HUES64 (cell line): ENCODE results near the gene DNAAF1. TPM values are rescaled to one million over a fixed set of nuclear protein-coding genes. Genes with fewer than 3 reads are reported as not detected.

Source experiments
- H3K27ac ChIP-seq: 2 replicates; pipeline ENCODE4 v1.7.0; 2013; ENCODE audit warnings: low read depth, low read length, inconsistent platforms
- H3K27me3 ChIP-seq: 2 replicates; pipeline ENCODE4 v1.6.1; 2013; ENCODE audit warnings: mild to moderate bottlenecking, low read length; ENCODE audit not compliant: insufficient read depth
- H3K36me3 ChIP-seq: 2 replicates; pipeline ENCODE4 v1.6.1; 2013; ENCODE audit warnings: mild to moderate bottlenecking, low read length; ENCODE audit not compliant: insufficient read depth
- H3K4me1 ChIP-seq: 2 replicates; pipeline ENCODE4 v1.6.1; 2013; ENCODE audit warnings: mild to moderate bottlenecking, low read length, moderate library complexity; ENCODE audit not compliant: insufficient read depth
- H3K4me3 ChIP-seq: 2 replicates; pipeline ENCODE4 v1.5.1; 2013; ENCODE audit warnings: mild to moderate bottlenecking, low read length, moderate library complexity
- H3K9ac ChIP-seq: 2 replicates; pipeline ENCODE4 v1.6.1; 2013; ENCODE audit warnings: mild to moderate bottlenecking, low read depth, low read length
- H3K9me3 ChIP-seq: 2 replicates; pipeline ENCODE4 v1.6.1; 2013; ENCODE audit warnings: low read depth, low read length; ENCODE audit not compliant: insufficient read depth
- WGBS: fragments of 150-250, 120-280 bp; methylation state at CpG from one replicate; pipeline ENCODE4 v1.1.7; 2013; ENCODE audit warnings: missing lambda C conversion rate; 5-methylcytosine and 5-hydroxymethylcytosine counted together
- polyA plus RNA-seq, 2 experiments: library from polyadenylated mRNA; stranded (reverse); fragments of 50-300 nt; gene quantifications; one replicate each; pipeline ENCODE4 v1.2.3, GENCODE V29; 2013

The DNAAF1 gene
- polyA plus RNA-seq (2013, experiment 1 of 2), result not detected
- polyA plus RNA-seq (2013, experiment 2 of 2), result not detected

- peak within 1 kb of the TSS; percentile 68 for H3K9ac ChIP-seq
- no peaks in the 10 kb centered on the region for H3K4me1 ChIP-seq
- H3K4me3 ChIP-seq, result peak within 1 kb of the TSS; percentile 92
- H3K27ac ChIP-seq, result peak within 1 kb of the TSS; percentile 78; the same call in 1 of the 2 replicates
- peaks cover 18% of the 10 kb centered on the region for H3K27me3 ChIP-seq
- H3K36me3 ChIP-seq, result peaks cover 3% of the 10 kb centered on the region; the same call in 1 of the 2 replicates
- H3K9me3 ChIP-seq, result no peaks in the 10 kb centered on the region
- WGBS, result under 1% methylated on average over 89 of the region's 89 CpGs
Observed at GRCh38 chr16:84144859-84145639, at the start of gene DNAAF1, which contains the start of gene HSDL1. Gene DNAAF1 (plus strand): TSS chr16:84145308. CDS start chr16:84145441, 133 bp downstream. Gene HSDL1 (minus strand): TSS chr16:84145177. CDS start chr16:84131321, 13,856 bp downstream.

- H3K9ac ChIP-seq, result no peak overlapping the region
- no peaks in the 10 kb centered on the region for H3K4me1 ChIP-seq
- H3K4me3 ChIP-seq, result no peak overlapping the region
- H3K27me3 ChIP-seq, result no peaks in the 10 kb centered on the region
- no peak overlapping the region for H3K27ac ChIP-seq
- H3K36me3 ChIP-seq, result peaks cover 90% of the 10 kb centered on the region
- 95% methylated on average over 14 of the region's 14 CpGs for WGBS
- no peaks in the 10 kb centered on the region for H3K9me3 ChIP-seq
Observed at GRCh38 chr16:84095466-84095865, 49.6 kb upstream of the DNAAF1 start.

- Histone ChIP-seq H3K9ac (no peak overlapping the region), H3K9me3 (no peaks in the 10 kb centered on the region), H3K4me3 (no peak overlapping the region), H3K36me3 (peaks cover 85% of the 10 kb centered on the region), H3K27me3 (no peaks in the 10 kb centered on the region), H3K27ac (no peak overlapping the region), H3K4me1 (no peaks in the 10 kb centered on the region)
- 91% methylated on average over 4 of the region's 4 CpGs for WGBS
Observed at GRCh38 chr16:84096447-84097005, 48.6 kb upstream of the DNAAF1 start.

GRCh38 chr16:84098939-84099338, 46.2 kb upstream of the DNAAF1 start:
- Histone ChIP-seq H3K4me3 (no peak overlapping the region), H3K27me3 (no peaks in the 10 kb centered on the region), H3K9ac (no peak overlapping the region), H3K9me3 (no peaks in the 10 kb centered on the region), H3K4me1 (no peaks in the 10 kb centered on the region), H3K27ac (no peak overlapping the region), H3K36me3 (peaks cover 65% of the 10 kb centered on the region)
- 97% methylated on average over 7 of the region's 7 CpGs for WGBS

- no peak overlapping the region for H3K27ac ChIP-seq
- WGBS, result 92% methylated on average over 5 of the region's 5 CpGs
- no peak overlapping the region for H3K9ac ChIP-seq
Observed at GRCh38 chr16:84103678-84104077, 41.4 kb upstream of the DNAAF1 start.

GRCh38 chr16:84104231-84104630, 40.9 kb upstream of the DNAAF1 start:
- Histone ChIP-seq H3K27me3 (no peaks in the 10 kb centered on the region), H3K9ac (no peak overlapping the region), H3K9me3 (no peaks in the 10 kb centered on the region), H3K36me3 (peaks cover 20% of the 10 kb centered on the region), H3K27ac (no peak overlapping the region), H3K4me3 (no peak overlapping the region), H3K4me1 (no peaks in the 10 kb centered on the region)
- 100% methylated on average over 3 of the region's 3 CpGs for WGBS

More at GRCh38 chr16:84103678-84104077, 41.4 kb upstream of the DNAAF1 start:
- H3K27me3 ChIP-seq, result no peaks in the 10 kb centered on the region
- no peak overlapping the region for H3K4me3 ChIP-seq
- peaks cover 20% of the 10 kb centered on the region for H3K36me3 ChIP-seq
- no peaks in the 10 kb centered on the region for H3K4me1 ChIP-seq
- no peaks in the 10 kb centered on the region for H3K9me3 ChIP-seq

GRCh38 chr16:84105301-84105815, 39.8 kb upstream of the DNAAF1 start:
- no peak overlapping the region for H3K9ac ChIP-seq
- H3K4me1 ChIP-seq, result no peaks in the 10 kb centered on the region
- no peak overlapping the region for H3K27ac ChIP-seq
- H3K36me3 ChIP-seq, result peaks cover 19% of the 10 kb centered on the region
- 89% methylated on average over 12 of the region's 12 CpGs for WGBS
- H3K27me3 ChIP-seq, result no peaks in the 10 kb centered on the region
- no peaks in the 10 kb centered on the region for H3K9me3 ChIP-seq
- H3K4me3 ChIP-seq, result no peak overlapping the region

- peaks cover 15% of the 10 kb centered on the region for H3K36me3 ChIP-seq
- H3K9me3 ChIP-seq, result no peaks in the 10 kb centered on the region
- no peaks in the 10 kb centered on the region for H3K27me3 ChIP-seq
- H3K4me3 ChIP-seq, result no peak overlapping the region
- no peaks in the 10 kb centered on the region for H3K4me1 ChIP-seq
- no peak overlapping the region for H3K27ac ChIP-seq
- WGBS, result 92% methylated on average over 13 of the region's 13 CpGs
- no peak overlapping the region for H3K9ac ChIP-seq
Observed at GRCh38 chr16:84105948-84106740, 39.0 kb upstream of the DNAAF1 start.

- Histone ChIP-seq H3K27ac (no peak overlapping the region), H3K36me3 (peaks cover 9% of the 10 kb centered on the region; the same call in 1 of the 2 replicates), H3K27me3 (no peaks in the 10 kb centered on the region), H3K9me3 (no peaks in the 10 kb centered on the region), H3K9ac (no peak overlapping the region), H3K4me3 (no peak overlapping the region), H3K4me1 (no peaks in the 10 kb centered on the region)
- 93% methylated on average over 2 of the region's 2 CpGs for WGBS
Observed at GRCh38 chr16:84107921-84108320, 37.2 kb upstream of the DNAAF1 start.

- H3K9me3 ChIP-seq, result no peaks in the 10 kb centered on the region
- no peaks in the 10 kb centered on the region for H3K4me1 ChIP-seq
- H3K27ac ChIP-seq, result no peak overlapping the region
- peaks cover 9% of the 10 kb centered on the region; the same call in 1 of the 2 replicates for H3K36me3 ChIP-seq
- no peak overlapping the region for H3K9ac ChIP-seq
- no peak overlapping the region for H3K4me3 ChIP-seq
- WGBS, result 96% methylated on average over 6 of the region's 6 CpGs
- no peaks in the 10 kb centered on the region for H3K27me3 ChIP-seq
Observed at GRCh38 chr16:84109598-84110335, 35.3 kb upstream of the DNAAF1 start.
